Measurements from ENCODE around the gene SMAD7.
"Not testable (repeated sequence)": the region's sequence is repeated elsewhere in the genome, so short reads cannot be mapped to it uniquely, and the experiment has no call there.

The SMAD7 gene

DNA sequence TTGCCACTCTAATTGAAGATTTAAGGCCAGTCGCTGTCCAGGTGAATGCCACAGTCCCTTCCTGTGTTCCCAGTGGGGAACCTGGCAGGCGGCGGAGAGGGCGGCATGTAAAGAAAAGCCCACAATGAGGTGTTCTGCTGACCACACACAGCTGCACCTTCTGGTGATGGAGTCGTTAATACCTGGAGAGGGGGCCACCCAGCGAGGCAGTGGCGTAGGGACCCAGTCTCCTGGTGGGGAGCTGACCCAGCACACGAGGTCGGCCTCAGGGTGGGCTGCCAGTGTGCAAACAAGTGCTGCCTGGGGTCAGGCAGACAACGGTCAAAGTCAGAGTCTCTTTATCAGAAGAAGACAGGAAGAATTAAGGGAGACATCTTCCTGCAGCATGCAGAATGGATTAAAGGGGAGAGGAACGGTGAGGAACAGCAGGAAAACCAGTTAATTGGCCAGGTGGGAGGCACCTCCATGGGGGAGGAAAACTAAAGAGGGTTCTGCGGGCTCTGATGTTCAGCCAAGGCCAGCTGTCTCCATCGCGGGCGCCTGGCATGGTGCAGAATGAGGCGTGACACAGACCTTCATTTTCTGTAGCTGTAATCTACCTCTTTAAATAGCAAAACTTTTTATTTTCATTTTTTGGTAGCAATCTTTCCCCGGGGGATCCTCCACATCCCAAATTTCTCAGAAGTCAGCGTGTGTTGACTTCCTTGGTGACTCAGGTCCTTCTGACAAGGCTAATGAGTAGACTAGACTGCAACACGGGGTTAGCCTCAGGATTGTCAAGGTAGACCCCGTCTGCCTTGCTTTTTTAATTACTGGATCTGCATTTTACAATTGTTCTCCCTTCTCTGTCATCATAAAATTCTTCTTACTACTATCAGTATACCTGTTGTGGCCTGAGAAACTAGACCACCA is 78.3 kb downstream of the SMAD7 start:
- peak; percentile 2; the same call in 2 of the 3 replicates for ATAC-seq
- no peak for TF ChIP-seq GLIS3 (CRISPR knock-in tag; IDR thresholded peaks at IDR 0.05)
- TF ChIP-seq ISL1 (CRISPR knock-in tag; IDR thresholded peaks at IDR 0.05): no peak
- no peak for TF ChIP-seq ZFP3 (CRISPR knock-in tag; IDR thresholded peaks at IDR 0.05)

DNA sequence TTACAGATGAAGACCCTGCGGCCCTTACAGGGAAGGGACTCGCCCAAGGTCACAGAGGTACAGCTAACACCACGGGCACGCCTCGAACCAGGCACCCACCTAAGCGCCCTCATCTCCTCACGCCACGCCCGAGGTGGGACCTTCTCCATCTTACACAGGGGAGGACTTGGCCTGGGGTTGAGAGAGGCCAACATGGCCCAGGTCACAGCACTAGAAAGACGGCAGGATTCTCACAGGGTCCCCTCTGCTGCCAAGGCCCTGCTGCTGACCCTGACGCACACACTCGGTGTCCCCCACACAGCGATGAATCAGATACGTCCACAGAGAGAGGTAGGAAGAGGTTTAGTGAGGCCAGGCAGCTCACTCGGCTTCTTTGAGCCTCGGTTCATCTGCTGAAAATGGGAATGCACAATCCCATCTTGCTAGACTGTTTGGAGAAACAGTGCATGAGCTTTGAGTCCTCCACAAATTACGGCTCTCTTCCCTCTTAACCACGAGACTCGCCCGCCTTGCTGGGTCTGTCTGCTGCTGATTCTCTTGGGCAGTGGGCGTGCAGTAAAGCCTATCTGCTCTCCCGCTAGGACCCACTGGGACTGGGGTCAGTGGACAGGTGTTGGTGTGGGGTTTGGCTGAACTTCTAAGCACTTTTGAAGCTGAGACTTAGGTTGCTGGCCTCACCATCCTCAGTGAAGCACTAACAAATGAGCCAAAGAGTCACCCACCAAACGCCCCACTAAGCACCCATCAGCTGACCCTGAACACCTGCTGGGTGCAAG is 79.2 kb downstream of the SMAD7 start:
- no peak for ATAC-seq

DNA sequence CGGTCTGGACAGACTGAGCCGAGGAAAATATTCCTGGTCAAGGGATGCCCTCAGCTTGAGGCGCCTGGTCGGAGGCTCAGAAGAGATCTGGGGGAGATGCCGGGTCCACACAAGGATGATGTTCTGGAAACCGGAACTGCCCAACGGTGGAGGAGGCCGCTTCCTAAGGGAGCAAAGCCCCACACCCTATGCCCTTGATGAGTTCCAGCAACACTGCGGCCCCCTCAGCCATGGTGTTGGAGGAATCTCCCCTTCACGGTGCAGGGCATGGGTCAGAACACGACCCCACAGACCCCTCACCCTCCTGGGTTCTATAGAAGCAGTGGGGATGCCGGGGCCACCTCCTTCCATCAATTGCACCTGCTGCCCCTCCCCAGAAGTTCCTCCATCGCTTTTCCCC is 79.8 kb downstream of the SMAD7 start:
- ATAC-seq: not testable (repeated sequence)

More for the DNA sequence above, 79.2 kb downstream of the SMAD7 start:
- TF ChIP-seq ZNF70 (CRISPR knock-in tag; IDR thresholded peaks at IDR 0.05): no peak
